NCI-H82 treated with DMSO at 0.1 percent for 48 hours (cell line): Measurements from ENCODE around the gene FAM98C.

Experiments used
- DNase-seq: peaks from one replicate; lab custom pipeline; 2025; ENCODE audit not compliant: unreplicated experiment; lab: John Stamatoyannopoulos, UW

Gene FAM98C

DNA sequence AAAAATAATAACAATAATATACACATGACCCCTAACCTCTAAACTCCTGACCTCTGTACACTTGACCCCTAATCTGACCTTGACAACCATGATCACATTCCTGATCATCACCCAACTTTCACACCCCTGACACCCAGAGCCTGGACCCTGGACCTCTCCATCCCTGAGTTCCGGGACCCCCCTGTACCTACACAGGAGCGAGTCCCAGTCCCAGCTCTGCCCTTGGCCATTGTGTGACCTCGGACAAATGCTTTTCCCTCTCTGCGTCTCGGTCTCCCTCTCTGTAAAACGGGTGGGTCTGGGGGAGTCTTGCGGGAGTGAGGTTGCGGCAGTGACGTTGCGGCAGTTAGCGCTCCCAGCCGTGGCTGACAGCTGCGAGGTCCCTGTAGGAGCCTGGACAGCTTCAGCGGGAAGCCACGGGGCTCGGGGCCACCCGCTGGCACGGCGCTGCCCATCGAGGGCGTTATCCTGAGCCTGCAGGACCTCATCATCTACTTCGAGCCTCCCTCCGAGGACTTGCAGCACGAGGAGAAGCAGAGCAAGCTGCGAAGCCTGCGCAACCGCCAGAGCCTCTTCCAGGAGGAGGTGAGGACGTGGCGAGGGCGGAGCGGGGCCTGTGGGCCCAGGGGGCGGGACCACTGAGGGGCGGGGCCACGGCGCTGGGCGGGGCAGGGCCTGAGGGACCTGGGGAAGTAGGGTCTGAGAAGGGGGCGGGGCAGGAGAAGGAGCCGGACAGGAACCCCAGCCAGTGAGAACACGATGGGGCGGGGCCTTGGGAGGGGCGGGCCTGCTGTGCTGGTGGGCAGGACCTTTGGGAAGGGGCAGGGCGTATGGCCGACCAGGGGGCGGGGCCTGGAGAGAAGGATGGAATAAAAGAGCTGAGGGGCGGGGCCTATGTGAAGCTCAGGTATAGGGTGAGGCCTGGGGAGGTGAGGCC lies 49.8 kb downstream of the FAM98C start:
- no peak for DNase-seq

DNA sequence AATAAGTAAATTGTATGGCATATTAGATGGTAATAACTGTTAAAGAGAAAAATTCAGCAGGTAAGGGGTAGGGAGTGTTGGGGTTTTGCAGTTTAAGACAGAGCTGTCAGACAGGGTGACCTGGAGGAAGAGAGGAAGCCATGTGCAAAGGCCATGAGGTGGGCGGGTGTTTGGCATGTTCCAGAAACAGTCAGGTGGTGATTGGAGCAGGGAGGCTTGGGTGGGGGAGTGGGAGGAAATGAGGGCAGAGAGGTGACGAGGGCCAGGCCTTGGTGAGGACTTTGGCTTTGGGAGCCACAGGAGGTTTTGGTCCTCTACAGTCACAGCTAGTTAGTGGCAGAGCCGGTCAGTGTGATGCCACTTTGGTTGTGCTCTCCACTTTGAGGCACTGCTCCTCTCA lies 50.7 kb downstream of the FAM98C start:
- DNase-seq = no peak

DNA sequence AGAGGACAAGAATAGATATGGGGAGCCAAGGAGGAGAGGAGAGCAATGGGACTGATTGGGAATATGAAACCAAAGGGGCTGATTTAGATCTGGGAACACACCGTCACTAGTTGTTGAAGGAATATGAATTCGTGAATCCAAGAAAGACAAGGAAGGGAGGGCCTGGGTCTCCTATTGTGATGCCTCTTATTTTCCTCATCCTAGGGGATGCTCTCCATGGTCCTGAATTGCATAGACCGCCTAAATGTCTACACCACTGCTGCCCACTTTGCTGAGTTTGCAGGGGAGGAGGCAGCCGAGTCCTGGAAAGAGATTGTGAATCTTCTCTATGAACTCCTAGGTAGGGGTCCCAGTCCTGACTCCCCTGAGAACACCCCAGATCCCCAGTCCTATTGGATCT lies 52.1 kb downstream of the FAM98C start:
- no peak for DNase-seq

DNA sequence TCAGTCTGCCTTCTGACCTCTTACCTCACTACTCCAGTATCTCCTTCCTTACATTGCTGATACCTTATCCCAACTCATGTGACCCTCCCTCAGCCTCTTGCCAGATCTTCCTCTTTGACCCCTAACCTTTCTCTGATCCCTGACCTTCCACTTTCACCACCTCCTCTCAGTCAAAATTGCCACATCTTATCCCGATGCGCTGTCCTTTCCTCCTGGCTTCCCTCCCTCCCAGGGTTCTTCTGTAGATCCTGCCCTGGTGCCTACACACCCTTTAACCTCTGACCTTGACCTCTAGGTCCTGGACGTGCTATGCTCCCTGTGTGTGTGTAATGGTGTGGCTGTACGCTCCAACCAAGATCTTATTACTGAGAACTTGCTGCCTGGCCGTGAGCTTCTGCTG lies 54.3 kb downstream of the FAM98C start:
- DNase-seq = no peak

DNA sequence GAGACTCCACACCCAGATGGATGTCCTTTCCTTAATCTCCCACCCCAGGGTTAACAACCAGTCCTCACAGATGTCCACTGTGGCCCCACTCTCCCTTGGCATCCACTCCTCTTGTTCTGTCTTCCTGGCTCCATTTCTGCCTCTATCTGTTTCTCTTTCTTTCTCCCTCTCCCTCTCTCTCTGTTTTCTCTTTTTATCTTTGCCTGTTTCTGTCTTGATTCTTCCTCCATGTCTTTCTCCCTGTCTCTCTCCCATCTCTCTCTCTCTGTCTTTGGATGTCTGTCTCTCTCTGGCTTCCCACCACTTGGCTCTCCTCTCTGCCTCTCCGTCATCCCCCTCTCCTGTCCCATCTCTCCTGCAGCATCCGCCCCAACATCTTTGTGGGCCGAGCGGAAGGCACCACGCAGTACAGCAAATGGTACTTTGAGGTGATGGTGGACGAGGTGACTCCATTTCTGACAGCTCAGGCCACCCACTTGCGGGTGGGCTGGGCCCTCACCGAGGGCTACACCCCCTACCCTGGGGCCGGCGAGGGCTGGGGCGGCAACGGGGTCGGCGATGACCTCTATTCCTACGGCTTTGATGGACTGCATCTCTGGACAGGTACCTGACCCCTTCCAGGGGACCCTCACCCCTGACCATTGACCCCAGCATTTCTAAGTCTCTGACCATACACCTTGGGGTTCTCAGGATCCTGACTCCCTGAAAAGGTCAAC lies 55.0 kb downstream of the FAM98C start:
- DNase-seq = no peak
